HG03139 (cell line): ENCODE data around the gene TMEM45B.
"Not testable (repeated sequence)": the region's sequence is repeated elsewhere in the genome, so short reads cannot be mapped to it uniquely, and the experiment has no call there.

Source experiments
- ATAC-seq: cut with Tn5 transposase; IDR thresholded peaks from one replicate; pipeline ENCODE4 v1.9.1; 2021; ENCODE audit not compliant: unreplicated experiment

The TMEM45B gene

DNA sequence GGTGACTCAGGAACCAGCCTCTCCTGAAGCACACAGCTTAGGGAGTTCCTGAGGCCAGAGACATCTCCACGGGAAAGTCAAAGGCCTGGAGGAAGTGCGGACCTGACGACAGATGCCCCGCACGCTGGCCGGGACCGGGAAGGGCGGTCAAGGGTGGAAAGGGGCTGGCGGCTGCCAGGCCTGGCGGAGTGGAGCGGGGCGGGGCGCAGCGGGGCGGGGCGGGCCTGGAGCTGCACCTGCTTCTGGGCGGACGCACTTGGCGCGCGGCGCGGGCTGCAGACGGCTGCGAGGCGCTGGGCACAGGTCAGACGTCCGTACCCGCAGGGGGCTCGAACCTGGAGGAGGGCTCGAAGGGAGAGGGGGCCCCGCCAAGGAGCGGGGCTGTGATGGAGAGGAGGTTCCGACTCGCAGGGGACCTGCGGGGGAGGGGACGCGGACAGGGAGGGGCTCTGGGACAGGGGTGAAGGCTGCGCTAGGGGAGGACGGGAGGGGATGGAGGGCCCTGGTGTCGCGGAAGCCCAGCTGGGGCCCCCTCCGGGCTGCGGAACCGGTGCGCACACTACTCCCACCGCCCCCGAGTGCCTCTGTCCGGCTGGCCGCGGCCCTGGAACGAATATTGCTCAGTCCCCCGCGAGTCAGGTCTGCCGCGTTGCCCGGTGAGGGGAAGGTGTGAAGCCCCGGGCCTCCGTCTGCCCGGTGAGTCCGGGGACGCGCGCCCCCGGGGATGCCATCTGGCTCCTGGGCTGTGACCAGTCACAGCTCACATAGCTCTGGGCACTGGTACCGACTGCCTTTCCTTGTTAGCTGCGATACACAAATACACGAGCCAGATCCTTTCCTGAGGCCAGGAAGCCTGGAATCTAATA is at the start of gene TMEM45B:
Gene TMEM45B (plus strand): TSS at position 253 of the 866 bp plus-strand sequence. CDS start 36,635 bp downstream, outside the sequence.
- no peak for ATAC-seq

GRCh38 chr11:129766898-129767604 is 48.6 kb upstream of the TMEM45B start:
- ATAC-seq: no peak

DNA sequence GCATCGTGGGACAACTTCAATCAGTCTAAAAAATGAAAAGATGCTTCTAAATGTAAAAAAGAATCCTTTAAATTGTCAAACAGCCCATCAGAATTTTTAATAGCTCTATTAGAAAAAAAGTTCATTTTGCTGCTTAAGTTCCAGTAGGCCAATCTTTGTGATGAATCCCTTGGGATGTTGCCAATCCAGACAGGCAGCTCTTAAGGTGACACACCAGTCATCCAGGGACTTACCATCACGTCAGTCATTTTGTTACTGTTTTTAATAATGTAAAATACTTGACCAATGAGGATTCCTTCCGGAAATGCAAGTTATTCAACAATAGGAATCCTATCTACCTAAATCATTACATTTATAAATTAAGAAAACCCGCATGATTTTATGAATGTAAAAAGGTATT is 47.8 kb upstream of the TMEM45B start:
- no peak for ATAC-seq

DNA sequence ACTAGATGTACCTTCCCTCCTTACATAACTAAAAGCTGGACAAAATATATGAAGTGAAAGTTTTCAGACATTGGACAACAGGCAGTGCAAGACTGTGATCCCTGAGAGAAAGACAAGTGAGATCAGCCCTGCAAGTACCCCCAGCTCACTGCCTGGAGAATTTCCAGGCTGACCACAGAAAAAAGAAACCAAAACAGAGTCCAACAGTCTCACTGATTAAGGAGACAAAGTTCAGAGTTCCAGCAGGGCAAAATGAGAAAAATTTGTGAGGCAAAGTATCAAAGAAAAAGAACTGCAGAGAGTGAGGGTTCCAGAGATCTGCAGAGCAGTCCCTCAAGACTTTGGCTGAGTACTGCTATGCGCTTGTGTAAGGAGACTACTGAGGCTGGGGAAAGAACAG is 47.3 kb upstream of the TMEM45B start:
- ATAC-seq: no peak

DNA sequence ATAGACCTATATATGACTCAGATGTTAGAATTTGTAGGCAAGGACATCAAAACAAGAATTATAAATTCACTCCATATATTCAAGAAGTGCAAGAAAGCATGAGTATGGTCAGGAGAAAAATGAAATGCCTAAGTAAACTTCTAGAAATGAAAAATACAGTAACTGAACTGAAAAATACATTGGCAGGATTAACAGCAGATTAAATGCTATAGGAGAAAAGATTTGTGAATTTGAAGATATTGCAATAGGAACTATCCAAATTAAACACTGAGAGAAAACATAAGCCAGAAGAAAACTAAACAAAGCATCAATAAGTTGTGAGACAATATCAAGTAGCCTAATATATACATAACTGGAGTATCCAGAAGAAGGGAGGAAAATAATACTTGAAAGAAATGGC is 46.6 kb upstream of the TMEM45B start:
- ATAC-seq: no peak

DNA sequence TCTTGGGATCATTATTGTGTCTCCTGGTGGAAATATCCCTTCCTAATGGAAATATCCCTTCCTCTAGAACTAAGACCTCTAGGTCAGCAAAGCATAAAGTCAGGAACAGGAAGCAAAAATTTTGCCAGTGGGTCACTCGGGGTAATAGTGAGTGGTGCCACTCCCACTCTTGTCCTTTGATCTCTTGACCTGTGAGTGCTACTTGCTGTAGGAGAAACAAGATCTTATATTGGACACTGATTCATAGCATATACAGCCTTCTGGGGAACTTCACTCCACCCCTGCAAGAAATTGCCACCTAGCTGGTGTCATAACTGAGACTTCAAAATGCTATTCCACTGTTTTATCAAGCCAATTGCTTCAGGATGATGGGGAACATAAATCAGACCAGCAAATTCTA is 44.7 kb upstream of the TMEM45B start:
- ATAC-seq: no peak

DNA sequence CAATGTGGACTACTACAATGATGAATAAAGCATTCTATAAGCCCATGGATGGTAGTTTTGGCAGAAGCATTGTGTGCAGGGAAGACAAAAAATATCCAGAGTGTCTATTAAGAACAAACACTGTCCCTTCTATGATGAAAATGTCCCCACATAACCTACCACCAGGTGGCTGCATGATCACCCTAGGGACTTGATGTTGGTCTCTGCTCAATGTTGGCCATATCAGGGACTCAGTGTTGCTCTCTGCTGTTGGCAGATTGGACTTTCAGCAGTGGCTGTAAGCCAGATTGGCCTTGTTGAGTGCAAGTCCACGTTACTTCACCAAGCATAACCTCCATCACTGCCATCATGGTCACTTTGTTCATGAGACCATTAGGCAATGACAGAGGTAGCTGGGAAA is 44.2 kb upstream of the TMEM45B start:
- not testable (repeated sequence) for ATAC-seq

- no peak for ATAC-seq
These were observed 36.8 kb upstream of the TMEM45B start for GRCh38 chr11:129778877-129779276.

DNA sequence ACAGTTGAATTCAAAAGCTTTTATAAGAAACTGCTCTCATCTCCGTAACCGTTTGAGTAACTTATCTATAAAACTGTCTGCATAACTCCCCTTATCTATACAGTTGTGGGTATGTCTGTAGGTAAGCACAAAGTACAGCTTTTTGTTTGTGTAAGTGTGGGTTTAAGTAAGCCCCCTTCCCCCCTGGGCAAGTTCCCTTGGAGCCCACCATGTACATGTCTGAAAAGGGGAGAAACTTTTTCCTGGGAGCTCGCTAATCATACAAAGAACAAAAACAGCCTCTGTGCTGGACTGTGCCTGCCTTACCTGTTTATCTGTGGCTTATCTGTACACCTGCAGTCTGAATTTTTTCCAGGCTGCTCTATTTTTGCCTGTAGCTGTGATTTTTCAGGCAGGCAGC is 36.3 kb upstream of the TMEM45B start:
- ATAC-seq: no peak

- ATAC-seq: no peak
These were observed 30.1 kb upstream of the TMEM45B start for GRCh38 chr11:129785383-129786111.

- ATAC-seq: not testable (repeated sequence)
These were observed 29.6 kb upstream of the TMEM45B start for GRCh38 chr11:129786112-129786416.

DNA sequence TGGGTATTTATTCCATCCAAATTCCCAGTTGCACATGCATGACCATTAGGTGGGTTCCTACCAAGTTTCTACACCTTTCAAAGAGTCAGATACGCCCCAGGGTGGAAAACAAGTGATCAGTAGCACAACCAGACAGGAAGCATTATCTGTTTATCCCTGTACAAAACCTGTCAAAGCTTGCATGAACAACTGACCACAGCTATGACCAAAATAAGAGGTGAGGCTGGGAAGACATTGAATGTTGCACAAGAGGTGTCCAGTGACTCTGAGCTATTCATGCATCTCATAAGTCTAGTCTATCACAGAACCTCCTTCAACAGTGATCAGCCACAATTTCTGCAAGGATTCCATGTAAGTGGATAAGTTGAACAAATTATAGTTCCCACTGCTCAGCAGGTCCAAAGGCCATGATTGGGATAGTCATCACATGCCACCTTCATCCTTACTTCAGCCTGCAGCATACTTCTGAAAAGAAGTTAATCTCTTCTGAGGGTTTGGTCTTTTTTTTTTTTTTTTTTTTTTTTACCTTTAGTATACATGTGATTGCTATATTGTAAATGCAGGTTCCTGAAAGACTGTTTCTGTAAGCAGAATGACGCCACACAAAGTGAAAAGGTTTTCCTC is 28.0 kb upstream of the TMEM45B start:
- ATAC-seq: no peak

- ATAC-seq: no peak
These were observed 27.4 kb upstream of the TMEM45B start for GRCh38 chr11:129788278-129788677.

- no peak for ATAC-seq
These were observed 25.5 kb upstream of the TMEM45B start for GRCh38 chr11:129790106-129790505.

DNA sequence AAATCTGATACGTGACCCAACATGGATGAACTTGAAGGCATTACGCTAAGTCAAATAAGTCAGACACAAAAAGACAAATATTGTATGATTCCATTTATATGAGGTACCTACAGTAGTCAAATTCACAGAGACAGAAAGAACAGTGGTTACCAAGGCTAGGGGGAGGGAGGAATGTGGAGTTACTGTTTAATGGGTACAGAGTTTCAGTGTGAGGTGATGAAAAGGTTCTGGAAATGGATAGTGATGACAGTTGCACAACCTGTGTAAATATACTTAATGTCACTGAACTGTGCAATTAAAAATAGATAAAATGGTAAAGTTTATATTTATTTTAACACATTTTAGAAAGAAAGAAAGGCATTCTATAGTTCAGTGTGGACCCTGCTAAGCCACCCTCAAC is 24.1 kb upstream of the TMEM45B start:
- no peak for ATAC-seq

- ATAC-seq: no peak
These were observed 23.0 kb upstream of the TMEM45B start for GRCh38 chr11:129792663-129793062.

GRCh38 chr11:129795089-129795488 is 20.6 kb upstream of the TMEM45B start:
- no peak for ATAC-seq

GRCh38 chr11:129798212-129798611 is 17.4 kb upstream of the TMEM45B start:
- ATAC-seq: no peak

DNA sequence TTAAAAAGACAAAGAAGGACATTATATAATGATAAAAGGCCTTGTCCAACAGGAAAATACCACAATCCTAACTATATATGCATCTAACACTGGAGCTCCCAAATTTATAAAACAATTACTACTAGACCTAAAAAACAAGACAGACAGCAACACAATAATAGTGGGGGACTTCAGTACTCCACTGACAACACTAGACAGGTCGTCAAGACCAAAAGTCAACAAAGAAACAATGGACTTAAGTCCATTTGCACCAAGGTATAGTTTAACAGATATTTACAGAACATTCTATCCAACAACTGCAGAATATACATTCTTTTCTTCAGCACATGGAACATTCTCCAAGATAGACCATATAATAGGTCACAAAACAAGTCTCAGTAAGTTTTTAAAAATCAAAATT is 15.5 kb upstream of the TMEM45B start:
- ATAC-seq: not testable (repeated sequence)

GRCh38 chr11:129800655-129801054 is 15.0 kb upstream of the TMEM45B start:
- no peak for ATAC-seq

- ATAC-seq: no peak
These were observed 12.1 kb upstream of the TMEM45B start for GRCh38 chr11:129803533-129803932.
